ENCODE measurements around the gene TRIP4. TPM values are rescaled to one million over a fixed set of nuclear protein-coding genes. Genes with fewer than 3 reads are reported as not detected.
A peak's percentile ranks its signal among the peaks of the same experiment; 100 is the strongest.

Gene TRIP4
- polyA plus RNA-seq, 1 donor from 2014 or later = 23.3 TPM

DNA sequence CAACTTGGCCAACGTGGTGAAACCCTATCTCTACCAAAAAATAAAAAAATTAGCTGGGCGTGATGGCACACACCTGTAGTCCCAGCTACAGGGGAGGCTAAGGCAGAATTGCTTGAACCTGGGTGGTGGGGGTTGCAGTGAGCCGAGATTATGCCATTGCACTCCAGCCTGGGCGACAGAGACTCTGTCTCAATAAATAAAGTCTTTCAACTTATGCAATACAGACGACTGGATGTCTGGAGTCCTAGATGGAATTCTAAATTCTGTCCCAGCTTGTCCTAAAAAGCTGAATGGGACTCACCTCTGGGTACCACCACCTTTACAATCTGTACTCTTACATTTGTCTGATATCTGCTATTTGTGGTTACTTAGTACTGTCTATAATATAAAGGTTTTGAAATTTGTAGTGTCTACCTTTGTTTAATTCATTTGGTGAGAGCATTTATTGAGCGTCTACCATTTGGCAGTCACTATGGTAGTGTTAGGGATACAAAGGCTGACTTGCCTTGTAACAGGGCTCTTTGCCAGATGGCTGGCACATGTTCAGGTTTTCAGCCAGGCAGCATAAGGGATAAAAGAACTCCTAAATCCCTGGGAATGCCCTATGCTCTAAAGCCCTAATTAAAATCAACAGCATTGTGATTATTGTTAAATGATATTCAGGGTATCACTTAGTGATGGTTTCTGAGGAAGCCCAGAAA is 65.5 kb downstream of the TRIP4 start:
- Mint-ChIP-seq H3K27me3 (no peaks in the 10 kb centered on the region), H3K4me1 (peaks cover 20 to 26% (median 23%) of the 10 kb centered on the region in 3 donors), H3K36me3 (peaks cover 5% of the 10 kb centered on the region), H3K27ac (no peak overlapping the region), H3K4me3 (no peak overlapping the region), H3K9me3 (no peaks in the 10 kb centered on the region)

DNA sequence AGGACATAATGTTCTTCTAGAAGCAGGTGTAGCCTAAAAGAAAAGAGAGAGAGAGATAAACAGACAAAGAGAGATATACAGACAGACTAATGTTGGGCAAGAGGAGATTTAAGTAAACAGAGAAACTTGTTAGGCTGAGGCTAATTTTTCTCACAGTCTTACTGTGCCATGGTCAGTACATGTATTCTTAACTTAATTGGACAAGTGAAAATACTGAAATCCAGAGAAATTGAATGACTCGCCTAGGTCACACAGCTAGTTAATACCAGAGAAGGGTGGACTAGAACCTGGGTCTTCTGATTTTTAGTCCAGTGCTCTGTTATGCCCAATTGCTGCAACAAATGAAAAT is 66.0 kb downstream of the TRIP4 start:
- Mint-ChIP-seq H3K4me3 (no peak overlapping the region), H3K9me3 (no peaks in the 10 kb centered on the region), H3K27me3 (no peaks in the 10 kb centered on the region), H3K36me3 (peaks cover 5% of the 10 kb centered on the region), H3K4me1 (peaks cover 19 to 23% (median 22%) of the 10 kb centered on the region in 3 donors), H3K27ac (no peak overlapping the region)

DNA sequence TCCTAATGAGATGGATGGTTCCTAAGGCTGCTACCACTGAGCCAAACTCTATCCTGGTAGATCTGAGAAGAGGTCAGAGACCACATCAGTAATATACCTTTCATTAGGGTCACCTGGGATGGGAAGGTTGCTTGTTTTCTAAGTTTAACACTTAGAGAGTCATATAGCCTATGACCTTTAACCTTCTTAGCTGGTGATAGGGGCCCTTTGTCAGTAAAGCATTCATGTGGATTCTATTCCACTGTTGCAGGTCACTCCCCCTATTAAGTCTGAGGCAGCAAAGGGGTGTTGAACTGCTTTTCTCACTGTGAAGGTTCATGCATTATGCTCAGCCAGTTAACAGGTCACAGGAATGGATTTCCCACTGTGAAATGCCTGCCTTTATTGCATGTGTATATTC is 66.6 kb downstream of the TRIP4 start:
- Mint-ChIP-seq H3K27me3 (no peaks in the 10 kb centered on the region), H3K9me3 (no peaks in the 10 kb centered on the region), H3K36me3 (peaks cover 2% of the 10 kb centered on the region), H3K4me3 (no peak overlapping the region), H3K4me1 (peaks cover 19 to 23% (median 22%) of the 10 kb centered on the region in 3 donors), H3K27ac (no peak overlapping the region)

DNA sequence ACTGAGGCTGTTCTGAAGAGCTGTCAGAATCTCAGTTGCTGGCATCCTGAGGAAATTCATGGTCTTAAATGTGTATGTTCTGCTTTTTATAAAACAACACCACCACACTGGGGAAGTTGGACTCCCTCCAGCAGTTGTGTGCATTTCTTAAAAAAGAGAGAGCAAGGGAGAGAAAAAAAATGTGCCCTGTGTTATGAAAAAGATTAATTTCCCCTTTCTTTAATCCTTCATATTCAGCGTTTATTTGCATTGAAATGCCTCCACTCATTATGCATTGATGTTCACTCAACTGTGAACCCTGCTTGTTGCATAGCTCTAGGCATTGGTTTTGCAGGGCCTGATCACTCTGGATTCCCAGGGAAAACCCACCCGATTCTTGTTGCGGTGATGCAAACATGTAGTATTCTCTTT is 68.3 kb downstream of the TRIP4 start:
- H3K36me3 Mint-ChIP-seq = peaks cover 2% of the 10 kb centered on the region
- peak overlapping the region in 3 of 4 donors; percentile 59 to 68 (median 68) for H3K4me3 Mint-ChIP-seq
- peaks cover 21 to 29% (median 28%) of the 10 kb centered on the region in 3 donors for H3K4me1 Mint-ChIP-seq
- peak overlapping the region in 1 of 3 donors; percentile 89 for H3K27ac Mint-ChIP-seq
- no peaks in the 10 kb centered on the region for H3K27me3 Mint-ChIP-seq
- no peaks in the 10 kb centered on the region for H3K9me3 Mint-ChIP-seq

DNA sequence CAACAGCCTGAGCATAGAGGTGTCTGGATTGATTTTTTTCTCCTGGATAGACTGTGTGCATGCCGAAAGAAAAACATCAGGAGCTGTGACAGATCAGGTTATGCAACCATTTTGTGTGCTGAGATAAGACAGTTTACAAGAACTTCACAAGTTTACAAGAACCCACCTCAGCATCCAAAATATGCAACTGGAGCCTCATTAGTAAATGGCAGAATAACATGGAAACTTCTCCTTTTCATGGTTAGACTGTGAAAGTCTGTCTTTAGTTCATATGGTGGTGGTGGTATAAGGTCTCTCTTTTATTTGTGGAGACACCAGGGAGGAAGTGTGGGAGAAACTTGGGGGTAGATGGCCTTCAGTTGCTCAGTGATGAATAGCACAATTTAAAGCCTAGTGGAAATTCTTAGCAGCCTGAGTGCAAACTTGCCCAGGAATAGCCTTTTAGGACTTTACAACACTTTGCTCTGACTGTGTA is 69.0 kb downstream of the TRIP4 start:
- peaks cover 27 to 33% (median 32%) of the 10 kb centered on the region in 3 donors for H3K4me1 Mint-ChIP-seq

DNA sequence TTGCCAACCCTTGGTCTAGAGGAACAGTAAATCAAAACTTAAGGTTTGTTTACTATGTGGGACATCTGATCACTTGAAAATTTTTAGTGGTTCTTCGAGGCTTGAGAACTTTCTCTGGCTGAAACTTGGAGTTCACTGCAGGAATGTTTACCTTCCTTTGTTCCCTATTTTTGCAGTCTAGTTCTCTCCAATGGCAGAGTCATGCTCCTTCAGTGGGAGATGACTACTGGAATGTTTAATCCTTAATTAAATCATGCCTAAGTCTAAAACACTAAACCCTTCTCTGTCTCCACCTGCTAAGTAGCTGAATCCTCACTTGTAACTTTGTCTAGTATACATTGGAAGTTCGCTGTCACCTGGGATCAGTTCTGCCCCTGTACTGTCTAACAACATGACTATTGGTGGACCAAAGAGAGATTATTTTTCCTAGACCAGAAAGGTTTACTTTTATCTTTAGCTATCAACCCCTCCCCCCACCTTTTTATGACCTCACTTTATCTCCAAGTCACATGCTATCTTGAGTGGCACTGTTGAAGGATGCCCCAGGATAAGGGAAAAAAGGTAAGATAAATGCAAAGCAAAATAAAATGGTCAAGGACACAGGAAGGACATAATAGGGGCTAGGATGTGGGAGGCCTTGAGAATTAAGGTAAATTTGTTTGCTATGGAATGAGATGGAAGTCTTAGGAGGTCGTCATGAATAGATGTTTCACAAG is 71.6 kb downstream of the TRIP4 start:
- H3K9me3 Mint-ChIP-seq = no peaks in the 10 kb centered on the region
- no peaks in the 10 kb centered on the region for H3K36me3 Mint-ChIP-seq
- peak overlapping the region in 1 of 3 donors; percentile 90 for H3K27ac Mint-ChIP-seq
- H3K27me3 Mint-ChIP-seq = no peaks in the 10 kb centered on the region
- H3K4me1 Mint-ChIP-seq = peaks cover 46 to 51% (median 47%) of the 10 kb centered on the region in 3 donors
- peak overlapping the region; percentile 83 to 97 (median 93) for H3K4me3 Mint-ChIP-seq

More for the DNA sequence above, 69.0 kb downstream of the TRIP4 start:
- H3K36me3 Mint-ChIP-seq = peaks cover 2% of the 10 kb centered on the region
- H3K9me3 Mint-ChIP-seq = no peaks in the 10 kb centered on the region
- peak overlapping the region in 2 of 3 donors; percentile 19 to 89 for H3K27ac Mint-ChIP-seq
- H3K27me3 Mint-ChIP-seq = no peaks in the 10 kb centered on the region
- peak overlapping the region in 1 of 4 donors; percentile 68 for H3K4me3 Mint-ChIP-seq

DNA sequence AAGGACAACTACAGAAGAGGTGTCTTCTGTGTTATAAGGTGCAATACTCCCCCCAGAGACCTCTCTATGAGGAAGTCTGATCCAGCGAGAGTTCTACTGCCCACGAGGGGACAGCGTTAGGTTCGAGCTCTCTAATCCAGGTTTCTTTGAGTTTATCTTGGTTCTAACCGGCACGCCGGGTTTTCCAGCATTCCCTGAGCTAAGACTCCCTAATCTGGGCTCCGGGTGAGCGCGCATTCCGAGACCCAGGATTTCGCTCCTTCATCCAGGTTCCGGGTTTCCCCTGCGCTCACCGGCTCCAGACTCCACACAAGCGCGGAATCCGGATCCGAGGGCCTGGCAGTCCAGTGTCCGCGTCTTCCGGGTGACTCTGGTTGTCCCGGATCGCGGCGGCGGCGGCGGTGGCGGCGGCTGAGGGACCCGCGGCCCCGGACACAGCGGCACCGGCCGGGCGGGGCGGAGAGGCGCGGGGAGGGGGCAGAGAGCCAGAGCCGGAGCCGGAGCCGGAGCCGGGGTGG is 72.6 kb downstream of the TRIP4 start, which contains the start of gene ZNF609:
ZNF609 (plus strand) TSS at position 373 of the 518 bp plus-strand sequence. CDS start 38,842 bp downstream, outside the sequence.
- Mint-ChIP-seq H3K4me1 (peaks cover 53 to 56% (median 56%) of the 10 kb centered on the region in 3 donors), H3K4me3 (peak within 1 kb of the TSS; percentile 90 to 97 (median 96)), H3K27ac (peak within 1 kb of the TSS; percentile 88 to 90 (median 89)), H3K9me3 (no peaks in the 10 kb centered on the region), H3K27me3 (no peaks in the 10 kb centered on the region), H3K36me3 (no peaks in the 10 kb centered on the region)

DNA sequence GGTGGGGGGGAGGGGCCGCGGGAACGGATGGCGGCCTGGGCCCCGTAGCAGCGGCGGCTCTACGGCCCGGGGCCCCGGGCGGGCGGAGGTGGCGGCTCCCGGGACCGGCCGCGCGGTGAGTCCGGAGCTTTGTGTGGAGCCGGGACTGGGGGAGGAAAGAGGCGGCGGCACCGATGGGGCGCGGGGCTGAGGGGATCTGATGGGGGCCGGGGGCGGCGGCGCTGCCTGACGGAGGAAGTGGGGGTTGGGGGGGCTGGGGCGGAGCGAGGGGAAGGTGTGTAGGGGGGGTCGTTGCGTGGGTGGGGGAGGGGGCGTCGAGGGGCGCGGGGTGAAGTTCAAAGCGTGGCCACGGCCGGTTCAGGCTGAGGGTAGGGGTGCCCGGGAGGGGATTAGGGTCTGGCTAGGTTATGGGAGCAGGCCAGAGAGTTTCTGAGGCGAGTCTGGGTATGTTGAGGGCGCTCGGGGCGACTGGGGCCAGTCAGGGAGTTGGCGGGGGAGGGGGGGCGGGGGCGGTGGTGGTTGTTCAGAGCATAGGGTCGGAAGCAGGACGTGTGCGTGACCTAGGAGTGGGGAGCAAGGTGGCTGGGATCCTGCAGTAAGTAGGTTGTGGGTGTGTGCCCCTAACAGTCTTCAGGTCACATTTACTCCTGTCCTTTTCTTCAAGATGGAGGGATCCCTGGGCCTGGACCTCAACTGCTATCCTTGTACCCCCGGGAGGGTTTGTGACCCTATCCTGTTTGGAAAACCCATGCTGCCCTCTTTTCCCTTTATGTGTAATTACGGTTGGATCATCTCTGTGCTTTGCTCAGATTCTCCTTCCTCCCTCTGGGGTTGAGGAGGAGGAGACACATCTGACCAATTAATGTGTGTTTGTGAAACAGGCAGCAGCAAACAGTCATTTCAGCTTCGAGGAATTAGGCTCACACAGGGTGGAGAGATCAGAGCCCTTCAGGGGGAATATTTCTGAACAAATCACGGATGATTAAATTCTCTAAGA is 73.4 kb downstream of the TRIP4 start:
- no peaks in the 10 kb centered on the region for H3K27me3 Mint-ChIP-seq
- no peaks in the 10 kb centered on the region for H3K9me3 Mint-ChIP-seq
- peaks cover 47 to 51% (median 50%) of the 10 kb centered on the region in 3 donors for H3K4me1 Mint-ChIP-seq
- H3K27ac Mint-ChIP-seq = peak overlapping the region; percentile 48 to 90 (median 88)
- no peaks in the 10 kb centered on the region for H3K36me3 Mint-ChIP-seq
- H3K4me3 Mint-ChIP-seq = peak overlapping the region; percentile 89 to 96 (median 91)

DNA sequence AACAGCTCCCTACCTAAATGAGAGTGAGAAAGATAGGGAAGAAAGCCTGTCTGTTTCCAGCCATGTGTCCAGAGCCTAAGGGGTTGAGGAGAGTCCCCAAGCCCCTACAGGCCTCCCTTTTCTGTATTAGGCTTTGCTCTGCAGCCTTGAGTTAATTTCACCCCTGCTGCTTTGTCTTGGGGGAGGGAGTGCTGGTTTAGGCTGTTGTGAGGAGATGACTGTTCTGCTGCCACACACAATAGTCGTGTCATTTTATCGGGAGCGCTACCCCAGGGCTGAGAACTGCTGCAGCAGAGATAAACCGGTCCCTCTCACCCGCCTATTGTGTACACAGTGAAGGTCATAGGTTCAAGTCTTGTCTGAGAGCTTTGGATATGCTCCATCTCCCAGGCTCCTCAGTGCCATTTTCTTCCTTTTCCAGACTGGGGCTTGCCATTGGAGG is 74.1 kb downstream of the TRIP4 start:
- no peaks in the 10 kb centered on the region for H3K9me3 Mint-ChIP-seq
- H3K4me1 Mint-ChIP-seq = peaks cover 45 to 49% (median 46%) of the 10 kb centered on the region in 3 donors
- H3K4me3 Mint-ChIP-seq = peak overlapping the region; percentile 89 to 96 (median 91)
- H3K36me3 Mint-ChIP-seq = no peaks in the 10 kb centered on the region
- H3K27ac Mint-ChIP-seq = peak overlapping the region; percentile 48 to 90 (median 88)
- H3K27me3 Mint-ChIP-seq = no peaks in the 10 kb centered on the region

DNA sequence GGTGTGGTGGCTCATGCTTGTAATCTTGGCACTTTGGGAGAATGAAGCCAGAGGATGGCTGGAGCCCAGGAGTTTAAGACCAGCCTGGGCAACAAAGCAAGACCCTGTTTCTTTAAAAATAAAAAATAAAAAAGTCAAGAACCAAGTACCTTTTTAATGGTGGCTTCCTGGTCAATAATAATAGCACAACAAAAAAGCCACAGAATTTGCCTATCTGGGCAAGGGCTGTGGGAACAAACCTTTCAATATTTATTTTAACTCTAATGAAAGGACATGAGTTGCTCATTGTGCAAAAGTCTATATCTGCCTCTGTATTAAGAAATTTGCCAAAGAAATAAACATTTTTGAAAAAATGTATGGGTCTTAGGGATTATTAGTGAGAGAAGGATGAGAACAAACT is 74.9 kb downstream of the TRIP4 start:
- H3K27ac Mint-ChIP-seq = peak overlapping the region in 1 of 3 donors; percentile 90
- peaks cover 47 to 53% (median 51%) of the 10 kb centered on the region in 3 donors for H3K4me1 Mint-ChIP-seq
- peak overlapping the region; percentile 89 to 96 (median 91) for H3K4me3 Mint-ChIP-seq
- no peaks in the 10 kb centered on the region for H3K9me3 Mint-ChIP-seq
- H3K27me3 Mint-ChIP-seq = no peaks in the 10 kb centered on the region
- H3K36me3 Mint-ChIP-seq = no peaks in the 10 kb centered on the region

DNA sequence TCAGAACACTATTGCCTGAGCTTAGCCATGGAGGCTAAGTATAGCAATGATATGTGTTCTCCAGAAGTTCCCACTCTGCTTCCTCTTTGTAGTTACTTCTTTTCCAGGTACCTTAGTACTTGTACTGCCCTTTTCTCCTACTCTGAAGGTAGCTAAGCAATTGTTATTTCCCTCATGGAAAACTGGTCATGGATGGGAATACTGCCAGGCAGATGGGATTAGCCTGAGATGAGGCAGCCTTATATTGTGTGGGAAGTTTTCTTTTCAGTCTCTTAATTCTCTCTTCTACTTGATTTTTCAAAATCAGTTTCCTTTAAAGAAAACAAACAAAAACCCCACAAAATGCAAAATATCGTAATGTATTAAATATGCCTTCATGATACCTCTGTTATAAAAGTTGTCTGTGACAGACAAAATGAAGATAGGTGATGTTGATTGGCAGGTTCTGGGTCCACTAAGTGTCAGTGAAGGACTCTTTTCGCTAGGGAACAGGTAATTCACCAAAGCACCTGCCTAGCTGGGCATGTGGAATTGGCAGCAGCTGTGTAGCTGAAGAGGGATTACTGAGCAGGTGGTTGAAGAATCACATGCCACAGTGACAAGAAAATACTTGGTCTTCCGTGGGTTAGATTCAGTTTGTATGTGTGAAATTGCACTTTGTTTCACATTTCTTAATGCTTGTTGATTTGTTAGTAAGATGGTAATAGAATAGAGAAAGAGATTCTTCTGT is 76.8 kb downstream of the TRIP4 start:
- peak overlapping the region in 1 of 3 donors; percentile 17 for H3K27ac Mint-ChIP-seq
- H3K4me1 Mint-ChIP-seq = peaks cover 47 to 56% (median 50%) of the 10 kb centered on the region in 3 donors
- H3K27me3 Mint-ChIP-seq = no peaks in the 10 kb centered on the region
- peak overlapping the region in 3 of 4 donors; percentile 17 to 81 (median 31) for H3K4me3 Mint-ChIP-seq
- no peaks in the 10 kb centered on the region for H3K9me3 Mint-ChIP-seq
- H3K36me3 Mint-ChIP-seq = no peaks in the 10 kb centered on the region

DNA sequence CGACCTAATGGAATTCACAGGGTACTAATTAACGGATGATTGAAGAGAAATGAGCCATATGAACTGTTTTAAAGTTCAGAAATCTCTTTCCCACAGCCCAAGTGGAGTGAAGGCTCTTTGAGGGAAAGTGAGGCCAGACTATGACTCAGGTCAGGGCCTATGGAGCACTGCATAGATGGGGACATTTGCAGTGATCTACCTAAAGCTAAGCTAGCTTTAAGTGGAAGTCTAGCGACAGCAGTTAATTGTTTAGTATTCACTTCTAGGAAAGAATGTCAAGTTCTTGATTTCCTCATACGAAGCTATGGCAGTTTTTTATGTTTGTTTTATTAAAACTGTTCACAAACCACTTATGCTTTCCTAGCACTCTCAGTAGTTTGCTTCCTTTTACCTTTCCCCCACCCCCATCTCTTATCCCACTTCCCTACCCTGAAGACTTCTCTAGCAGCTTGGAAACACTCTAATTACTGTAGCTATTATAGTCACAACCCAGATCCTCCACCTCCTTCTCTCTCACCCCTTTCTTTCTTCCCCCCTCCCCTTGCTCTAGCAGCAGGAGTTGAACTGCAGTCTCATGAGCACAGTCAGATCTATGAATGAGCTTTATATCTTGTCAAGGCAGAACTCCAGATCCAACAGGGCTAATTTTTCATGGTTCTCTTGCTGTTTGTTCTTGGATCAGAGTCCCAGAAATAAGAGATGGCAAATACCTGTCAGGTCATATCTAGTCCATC is 78.9 kb downstream of the TRIP4 start:
- Mint-ChIP-seq H3K27ac (peak overlapping the region in 2 of 3 donors; percentile 3 to 48), H3K4me1 (peaks cover 39 to 46% (median 39%) of the 10 kb centered on the region in 3 donors), H3K4me3 (peak overlapping the region in 1 of 4 donors; percentile 30)

DNA sequence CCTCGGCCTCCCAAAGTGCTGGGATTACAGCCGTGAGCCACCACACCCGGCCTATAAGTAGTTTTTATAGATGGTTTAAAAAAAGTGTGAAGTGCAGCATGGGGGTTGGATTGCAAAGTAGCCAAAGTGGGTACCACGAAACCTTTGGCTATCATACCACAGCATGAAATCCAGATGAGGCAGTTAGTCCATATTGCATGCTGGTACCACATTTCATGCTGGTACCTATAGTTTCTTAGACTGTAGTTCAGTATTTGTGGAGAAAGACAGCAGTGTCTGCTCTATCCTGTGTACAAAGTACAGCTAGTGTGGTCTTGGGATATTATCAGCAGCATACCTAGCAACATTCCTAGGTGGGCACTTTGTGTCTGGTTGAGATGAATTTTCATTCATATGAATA is 84.5 kb downstream of the TRIP4 start:
- H3K27ac Mint-ChIP-seq = no peak overlapping the region
- H3K4me3 Mint-ChIP-seq = no peak overlapping the region
- no peaks in the 10 kb centered on the region for H3K27me3 Mint-ChIP-seq
- peaks cover 12 to 16% (median 14%) of the 10 kb centered on the region in 3 donors for H3K4me1 Mint-ChIP-seq
- H3K9me3 Mint-ChIP-seq = no peaks in the 10 kb centered on the region
- peaks cover 5% of the 10 kb centered on the region for H3K36me3 Mint-ChIP-seq

More for the DNA sequence above, 78.9 kb downstream of the TRIP4 start:
- no peaks in the 10 kb centered on the region for H3K36me3 Mint-ChIP-seq
- no peaks in the 10 kb centered on the region for H3K9me3 Mint-ChIP-seq
- H3K27me3 Mint-ChIP-seq = no peaks in the 10 kb centered on the region
